Glomerular visceral epithelial cell (primary cell): Measurements from ENCODE around the gene SRPK2.

Source experiments
- DNase-seq: peaks from one replicate; pipeline ENCODE4 v3.0.0-alpha.2; 2016; ENCODE audit errors: extremely low spot score

Gene SRPK2

DNA sequence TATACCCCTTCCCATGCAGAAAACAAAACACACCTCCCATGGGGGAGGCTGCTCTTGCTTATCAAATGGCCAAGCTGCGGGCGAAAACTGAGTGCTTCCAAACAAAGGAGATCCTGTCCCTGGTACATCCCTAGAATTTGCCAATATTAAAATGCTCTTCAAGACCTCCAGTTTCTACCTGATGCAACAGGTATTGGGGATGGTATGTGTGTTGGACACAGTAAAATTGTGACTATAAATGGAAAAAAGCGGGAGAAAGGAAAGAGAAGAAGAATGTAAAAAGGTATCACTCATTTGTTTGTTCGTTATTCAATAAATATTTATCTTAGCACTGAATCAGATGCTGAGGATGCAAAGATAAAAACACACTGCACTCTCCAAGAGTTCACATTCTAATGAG is 250.8 kb downstream of the SRPK2 start:
- no peak for DNase-seq

GRCh38 chr7:105136221-105136620 is 252.5 kb downstream of the SRPK2 start:
- DNase-seq, result no peak

DNA sequence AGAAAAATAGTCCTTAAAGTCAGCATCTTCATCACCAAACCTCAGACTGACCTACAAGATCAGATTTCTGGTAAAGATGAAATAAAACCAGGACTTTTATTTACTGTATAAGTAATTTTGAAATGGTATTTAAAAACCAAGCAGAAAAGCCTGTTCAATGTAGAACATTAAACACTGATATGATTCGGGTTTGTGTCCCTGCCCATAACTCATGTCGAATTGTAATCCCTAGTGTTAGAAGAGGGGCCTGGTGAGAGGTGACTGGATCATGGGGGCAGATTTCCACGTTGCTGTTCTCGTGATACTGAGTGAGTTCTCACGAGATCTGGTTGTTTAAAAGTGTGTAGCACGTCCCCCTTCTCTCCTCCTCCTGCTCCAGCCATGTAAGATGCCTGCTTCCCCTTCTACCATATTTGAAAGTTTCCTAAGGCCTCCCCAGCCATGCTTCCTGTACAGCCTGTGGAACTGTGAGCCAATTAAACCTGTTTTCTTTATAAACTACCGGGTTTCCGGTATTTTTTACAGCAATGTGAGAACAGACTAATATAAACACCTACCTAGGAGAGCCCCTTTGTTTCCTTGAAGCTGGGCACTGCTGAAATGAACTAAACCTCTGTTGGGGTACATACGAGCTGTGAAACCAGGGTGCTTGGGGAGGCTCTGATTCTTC is 254.6 kb downstream of the SRPK2 start:
- no peak for DNase-seq

DNA sequence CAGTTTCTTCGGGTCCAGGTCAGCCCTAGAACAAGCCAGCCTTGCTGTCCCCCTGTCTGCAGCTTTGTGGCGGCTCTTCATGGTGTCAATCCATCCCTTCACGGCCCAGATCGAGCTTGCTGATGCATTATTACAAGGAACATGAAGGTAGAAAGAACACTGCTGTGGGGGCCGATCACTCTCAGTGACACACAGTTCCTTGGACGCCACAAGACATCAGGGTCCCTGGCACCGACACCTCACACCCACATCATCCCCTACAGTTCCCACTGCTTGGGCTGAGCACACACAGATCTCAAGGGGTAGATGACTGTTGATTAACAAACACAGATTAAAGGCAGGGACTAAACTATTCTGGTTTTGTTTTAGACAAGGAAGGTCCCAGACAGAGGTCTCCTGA is 255.4 kb downstream of the SRPK2 start:
- no peak for DNase-seq

GRCh38 chr7:105132835-105133234 is 255.9 kb downstream of the SRPK2 start:
- no peak for DNase-seq

- DNase-seq, result no peak
Measured at GRCh38 chr7:105132335-105132734, 256.4 kb downstream of the SRPK2 start.

- DNase-seq, result no peak
Measured at GRCh38 chr7:105131890-105132289, 256.8 kb downstream of the SRPK2 start.

DNA sequence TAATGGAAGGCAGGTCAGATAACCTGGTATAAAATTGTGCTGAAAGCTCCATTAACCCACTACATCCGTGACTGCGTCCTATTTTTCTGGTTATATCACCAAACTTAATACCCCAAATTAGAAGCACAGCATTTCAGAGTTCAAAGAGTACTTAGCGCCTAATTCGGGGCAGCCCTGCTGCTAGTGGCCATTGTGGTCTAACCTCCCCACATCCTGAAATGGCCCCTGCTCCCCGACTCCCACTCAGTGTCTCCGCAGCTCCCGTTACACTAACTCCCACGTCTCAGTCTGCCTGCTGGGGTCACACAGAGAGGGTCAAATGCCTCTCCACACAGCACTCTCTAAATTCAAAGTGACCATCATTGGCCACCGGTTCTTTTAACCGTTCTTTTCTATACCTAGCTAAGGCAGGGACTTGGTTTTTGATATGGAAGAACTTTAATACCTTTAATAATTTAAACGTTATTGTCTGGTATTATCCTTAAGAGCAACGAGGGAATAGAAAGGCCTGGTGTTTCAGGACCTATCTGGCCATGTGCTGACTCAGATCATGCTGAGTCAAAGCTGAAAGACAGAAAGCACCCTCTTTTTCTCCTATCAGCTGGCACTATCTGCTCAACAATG is 257.6 kb downstream of the SRPK2 start:
- no peak for DNase-seq

- DNase-seq, result no peak
Measured at GRCh38 chr7:105130580-105130979, 258.1 kb downstream of the SRPK2 start.

DNA sequence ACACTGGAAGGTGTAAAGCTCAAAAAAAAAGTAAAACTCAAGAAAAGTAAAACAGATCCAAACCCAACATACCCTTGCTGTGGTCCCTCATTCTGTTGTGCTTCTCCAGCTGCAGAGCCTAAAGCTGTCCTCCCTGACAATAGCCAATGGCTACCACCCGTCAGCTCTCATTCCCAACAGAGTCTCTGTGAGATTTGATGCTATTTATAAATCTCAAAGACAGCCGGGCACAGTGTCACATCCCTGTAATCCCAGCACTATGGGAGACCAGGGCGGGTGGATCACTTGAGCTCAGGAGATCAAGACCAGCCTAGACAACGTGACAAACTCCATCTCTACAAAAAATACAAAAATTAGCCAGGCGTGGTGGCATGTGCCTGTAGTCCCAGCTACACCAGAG is 258.7 kb downstream of the SRPK2 start:
- DNase-seq, result no peak

DNA sequence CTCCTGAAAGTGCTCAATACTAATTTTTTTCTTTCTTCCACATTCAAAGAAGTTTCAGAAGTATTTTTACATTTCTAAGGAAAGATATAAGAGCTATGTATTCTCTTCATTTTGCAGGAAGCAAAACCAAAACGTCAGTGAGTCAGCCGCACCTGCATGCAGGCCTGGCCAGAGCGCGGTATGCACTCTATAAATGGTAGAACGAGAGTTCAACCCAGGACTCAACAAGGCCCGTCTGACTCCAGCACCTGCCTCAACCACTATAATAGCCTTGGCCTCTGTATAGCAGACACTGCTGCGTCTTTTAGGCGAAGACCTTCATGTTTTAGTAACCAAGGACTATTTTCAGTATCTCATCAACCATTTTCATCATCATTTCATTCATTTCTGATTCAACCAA is 261.5 kb downstream of the SRPK2 start:
- DNase-seq, result no peak

DNA sequence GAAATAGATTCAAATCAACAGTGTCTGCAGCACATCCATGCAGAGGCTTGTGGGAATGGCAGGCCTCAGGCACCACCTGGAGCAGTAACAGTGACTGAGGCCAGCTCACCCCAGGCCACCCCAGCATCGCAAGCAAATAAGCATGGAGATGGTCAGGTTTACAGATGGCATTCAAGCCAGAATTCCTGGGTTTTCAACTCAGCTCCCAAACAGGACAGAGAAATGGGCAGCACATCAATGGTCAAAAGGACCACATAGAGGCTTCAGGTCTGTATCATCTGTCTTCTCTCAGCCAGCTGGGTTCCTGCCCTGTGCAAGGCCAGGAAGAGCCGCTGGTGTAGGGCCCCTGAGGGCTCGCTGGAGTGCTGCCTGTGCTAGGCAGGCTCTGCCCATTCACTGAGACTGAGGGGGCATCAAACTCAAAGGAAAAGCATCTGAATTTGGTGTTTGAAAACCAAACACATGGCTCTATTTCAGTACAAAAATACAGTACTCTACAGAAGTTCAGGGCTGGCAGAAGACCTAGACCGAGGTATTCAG is 262.2 kb downstream of the SRPK2 start:
- DNase-seq, result no peak

- no peak for DNase-seq
Measured at GRCh38 chr7:105125745-105126144, 263.0 kb downstream of the SRPK2 start.

DNA sequence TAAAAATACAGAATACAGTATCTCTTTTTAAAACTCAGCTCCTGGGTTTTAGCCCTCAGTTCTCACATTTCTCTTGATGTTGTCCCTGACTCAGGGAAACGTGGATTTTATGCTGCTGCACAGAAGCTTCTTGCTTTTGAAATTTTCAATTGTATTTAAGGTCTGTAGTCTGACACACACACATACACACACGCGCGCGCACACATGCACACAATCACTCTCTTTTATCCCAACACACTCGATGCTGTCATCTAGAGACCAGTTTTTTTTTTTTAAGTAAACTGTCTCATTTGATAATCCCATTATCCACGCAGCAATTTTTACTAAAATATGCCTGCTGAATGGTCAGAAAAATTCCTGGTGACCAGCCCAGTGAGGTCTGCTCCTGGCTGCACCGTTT is 266.1 kb downstream of the SRPK2 start:
- DNase-seq, result no peak

DNA sequence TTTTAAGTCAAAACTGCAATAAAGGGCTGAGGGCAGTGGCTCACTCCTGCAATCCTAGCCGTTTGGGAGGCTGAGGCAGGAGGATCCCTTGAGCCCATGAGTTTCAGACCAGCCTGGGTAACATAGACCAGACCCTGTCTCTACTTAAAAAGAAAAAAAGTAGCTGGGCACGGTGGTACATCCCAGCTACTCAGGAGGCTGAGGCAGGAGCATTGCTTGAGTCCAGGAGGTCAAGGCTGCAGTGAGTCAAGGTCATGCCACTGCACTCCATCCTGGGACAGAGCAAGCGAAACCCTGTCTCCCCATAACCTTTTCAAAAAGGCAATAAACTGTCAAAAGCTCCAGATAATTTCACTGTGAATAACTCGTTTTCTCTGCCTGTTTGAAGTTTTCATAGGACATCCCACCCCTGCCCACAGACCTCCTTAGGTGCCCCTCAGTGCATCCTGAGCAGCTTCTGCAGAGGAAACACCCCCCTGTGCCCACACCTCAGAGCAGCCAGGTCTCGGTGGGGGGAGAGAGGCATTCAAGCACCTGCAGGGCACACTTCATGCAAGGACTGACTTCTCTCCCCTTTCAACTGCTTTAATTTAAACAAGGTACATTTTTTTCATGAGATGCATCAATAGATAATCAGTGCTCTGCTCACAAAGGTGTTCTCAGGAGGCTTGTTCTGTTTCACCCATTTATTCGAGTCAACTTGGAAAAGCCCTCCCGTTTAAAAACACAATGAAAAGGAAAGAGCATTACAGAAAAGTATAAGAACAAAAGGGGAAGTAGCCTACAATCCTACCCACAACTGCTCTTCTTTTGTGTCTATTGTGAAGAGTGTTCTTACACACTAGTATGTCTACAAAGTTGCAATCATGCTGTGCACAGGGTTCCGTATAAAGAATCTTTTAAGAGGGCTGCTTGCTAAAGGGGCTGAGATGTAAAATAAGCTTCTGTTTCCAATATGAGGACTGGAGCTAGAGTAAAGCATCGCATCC is 269.8 kb downstream of the SRPK2 start:
- no peak for DNase-seq

GRCh38 chr7:105112440-105113418 is 276.0 kb downstream of the SRPK2 start:
- DNase-seq, result no peak

DNA sequence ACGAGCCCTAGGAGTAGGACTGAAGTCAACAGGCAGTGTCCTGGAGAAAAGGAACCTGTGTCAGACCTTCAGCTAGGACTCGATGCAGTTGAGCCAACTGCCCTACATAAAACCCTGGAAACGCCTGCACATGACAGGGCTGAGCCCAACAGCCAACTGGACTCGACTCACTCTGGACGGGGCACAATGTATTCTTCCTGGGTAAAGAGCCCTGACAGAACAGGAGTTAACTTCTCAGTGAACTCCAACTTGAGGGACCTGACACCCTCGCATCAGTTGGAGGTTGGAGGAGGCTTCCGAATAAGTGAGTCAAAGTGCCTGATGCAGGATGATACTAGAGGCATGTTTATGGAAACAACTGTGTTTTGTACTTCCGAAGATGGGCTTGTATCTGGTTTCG is 281.3 kb downstream of the SRPK2 start:
- no peak for DNase-seq

DNA sequence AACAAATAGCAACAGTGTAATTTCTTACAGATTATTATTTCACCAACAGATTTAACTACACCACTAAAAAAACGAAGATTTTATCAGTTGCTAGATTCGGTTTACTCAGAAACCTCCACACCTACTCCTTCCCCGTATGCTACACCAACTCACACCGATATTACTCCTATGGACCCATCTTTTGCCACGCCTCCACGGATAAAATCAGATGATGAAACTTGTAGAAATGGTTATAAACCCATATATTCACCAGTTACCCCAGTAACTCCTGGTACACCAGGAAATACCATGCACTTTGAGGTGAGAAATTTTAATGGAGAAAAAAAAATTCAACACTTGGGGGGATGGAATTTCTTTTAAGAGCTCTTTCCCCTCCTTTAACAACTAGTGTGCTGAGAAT is 282.2 kb downstream of the SRPK2 start:
- DNase-seq, result no peak

DNA sequence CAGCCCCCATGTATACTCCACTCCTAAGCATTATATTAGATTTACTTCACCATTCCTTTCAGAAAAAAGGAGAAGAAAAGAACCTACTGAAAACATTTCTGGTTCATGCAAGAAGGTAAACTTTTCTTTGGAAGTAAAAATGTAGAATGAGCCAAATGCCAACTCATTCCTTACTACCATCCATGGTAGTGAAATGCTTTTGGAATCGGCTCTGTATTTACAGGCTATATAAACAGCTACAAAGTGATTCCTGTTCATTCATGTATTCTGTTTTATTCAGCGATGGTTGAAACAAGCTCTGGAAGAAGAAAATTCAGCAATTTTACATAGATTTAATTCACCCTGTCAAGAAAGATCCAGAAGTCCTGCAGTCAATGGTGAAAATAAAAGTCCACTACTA is 283.1 kb downstream of the SRPK2 start:
- DNase-seq, result no peak

DNA sequence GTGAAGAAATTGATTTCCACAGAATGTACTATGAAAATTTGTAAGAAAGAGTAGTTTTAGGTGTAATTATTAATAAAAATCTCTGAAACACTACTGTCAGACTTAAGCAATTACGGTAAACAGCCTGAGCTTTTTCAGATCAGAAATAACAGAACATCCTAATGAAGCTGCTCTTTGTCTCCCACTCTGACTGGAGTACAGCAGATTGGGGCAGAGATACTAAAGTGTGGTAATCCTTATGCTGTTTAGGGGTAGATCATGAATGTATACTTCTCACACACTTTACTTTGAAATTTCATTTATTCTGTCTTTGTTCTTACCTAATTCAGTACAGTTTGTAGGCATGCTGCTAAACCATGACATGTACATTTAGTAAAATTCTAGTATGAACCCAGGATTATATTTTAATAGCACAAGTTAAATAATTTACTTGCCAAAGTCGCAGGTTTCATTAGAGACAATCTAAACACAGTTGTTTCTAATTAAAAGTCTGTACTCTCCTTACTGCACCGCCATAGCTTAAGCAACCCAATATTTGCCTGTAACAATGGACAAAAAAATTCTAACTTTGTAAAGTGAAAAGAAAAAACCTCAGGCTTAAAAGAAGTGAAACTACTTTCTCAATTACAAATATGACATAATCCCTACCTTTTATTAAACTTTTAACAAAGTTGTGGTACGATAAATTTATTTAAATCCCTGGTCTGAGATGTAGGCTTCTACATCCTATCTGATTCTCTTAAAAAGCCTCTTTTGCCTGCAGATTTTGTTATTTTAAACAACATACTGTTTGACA is 286.0 kb downstream of the SRPK2 start:
- DNase-seq, result no peak
